HL-60 (cell line): ENCODE results near the gene ADRA2C.

ENCODE experiments used
- DNase-seq, 2 experiments: peaks; one replicate each; pipeline ENCODE4 v3.0.0-alpha.2; 2010 to 2020; ENCODE audit warnings: low read depth in 1 of 2, low spot score in 1 of 2
- H3K27ac ChIP-seq: fragments of 250-450 bp; sonication (Bioruptor Pico); replicated peaks from 2 replicates; pipeline ENCODE4 v1.5.1; 2020; ENCODE audit warnings: mild to moderate bottlenecking, moderate library complexity
- H3K27me3 ChIP-seq: fragments of 250-450 bp; sonication (Bioruptor Pico); 2 replicates; pipeline ENCODE4 v1.5.1; 2021; ENCODE audit warnings: mild to moderate bottlenecking, moderate library complexity; ENCODE audit not compliant: insufficient read depth, poor library complexity, severe bottlenecking
- H3K4me3 ChIP-seq: replicated peaks from 2 replicates; pipeline ENCODE4 v1.5.1; 2011; ENCODE audit warnings: mild to moderate bottlenecking, control low read depth, low read length; ENCODE audit not compliant: insufficient read depth
- GABPA ChIP-seq: IDR thresholded peaks from 2 replicates; pipeline ENCODE4 v1.6.1; 2012; ENCODE audit warnings: low read depth
- POLR2AphosphoS5 ChIP-seq: IDR thresholded peaks from 2 replicates; pipeline ENCODE4 v1.6.1; 2012; ENCODE audit warnings: low read depth
- SPI1 ChIP-seq: IDR thresholded peaks from 2 replicates; pipeline ENCODE4 v1.6.1; 2012; ENCODE audit warnings: low read depth, mild to moderate bottlenecking, borderline replicate concordance
- TF ChIP-seq, protein P1 (sequence below): IDR thresholded peaks from one replicate; pipeline ENCODE4 v1.5.1; 2011; ENCODE audit warnings: low read length, control low read depth, inconsistent platforms; ENCODE audit not compliant: insufficient read depth
- TF ChIP-seq, protein P2 (sequence below): IDR thresholded peaks from 2 replicates; pipeline ENCODE4 v1.6.1; 2012; ENCODE audit warnings: low read depth; ENCODE audit not compliant: insufficient replicate concordance

The ADRA2C gene

DNA sequence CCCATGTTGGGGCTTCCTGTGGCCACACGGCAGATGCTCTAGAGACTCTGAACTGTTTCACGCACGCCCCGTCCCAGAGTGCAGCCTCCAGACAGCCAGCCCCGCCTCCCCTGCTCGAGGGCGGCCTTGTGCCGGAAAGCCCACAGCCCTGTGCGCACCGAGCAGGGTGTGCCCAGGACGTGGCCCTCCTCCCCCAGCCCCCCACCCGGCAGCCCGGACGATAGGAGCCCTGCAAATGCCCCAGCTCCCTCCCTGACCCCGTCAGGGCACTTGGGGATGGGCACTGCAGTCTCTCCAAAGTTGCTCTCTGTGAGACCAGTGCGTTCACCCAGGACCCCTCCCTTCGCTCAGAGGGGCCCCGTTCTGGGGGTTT is 37.3 kb downstream of the ADRA2C start:
- Histone ChIP-seq H3K27ac (no peak overlapping the region), H3K4me3 (no peak overlapping the region), H3K27me3 (no peaks in the 10 kb centered on the region)
- no peak for DNase-seq
- TF ChIP-seq GABPA: no peak
- TF ChIP-seq, protein P1, sequence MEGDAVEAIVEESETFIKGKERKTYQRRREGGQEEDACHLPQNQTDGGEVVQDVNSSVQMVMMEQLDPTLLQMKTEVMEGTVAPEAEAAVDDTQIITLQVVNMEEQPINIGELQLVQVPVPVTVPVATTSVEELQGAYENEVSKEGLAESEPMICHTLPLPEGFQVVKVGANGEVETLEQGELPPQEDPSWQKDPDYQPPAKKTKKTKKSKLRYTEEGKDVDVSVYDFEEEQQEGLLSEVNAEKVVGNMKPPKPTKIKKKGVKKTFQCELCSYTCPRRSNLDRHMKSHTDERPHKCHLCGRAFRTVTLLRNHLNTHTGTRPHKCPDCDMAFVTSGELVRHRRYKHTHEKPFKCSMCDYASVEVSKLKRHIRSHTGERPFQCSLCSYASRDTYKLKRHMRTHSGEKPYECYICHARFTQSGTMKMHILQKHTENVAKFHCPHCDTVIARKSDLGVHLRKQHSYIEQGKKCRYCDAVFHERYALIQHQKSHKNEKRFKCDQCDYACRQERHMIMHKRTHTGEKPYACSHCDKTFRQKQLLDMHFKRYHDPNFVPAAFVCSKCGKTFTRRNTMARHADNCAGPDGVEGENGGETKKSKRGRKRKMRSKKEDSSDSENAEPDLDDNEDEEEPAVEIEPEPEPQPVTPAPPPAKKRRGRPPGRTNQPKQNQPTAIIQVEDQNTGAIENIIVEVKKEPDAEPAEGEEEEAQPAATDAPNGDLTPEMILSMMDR: no peak
- no peak for TF ChIP-seq SPI1
- no peak for TF ChIP-seq POLR2AphosphoS5

DNA sequence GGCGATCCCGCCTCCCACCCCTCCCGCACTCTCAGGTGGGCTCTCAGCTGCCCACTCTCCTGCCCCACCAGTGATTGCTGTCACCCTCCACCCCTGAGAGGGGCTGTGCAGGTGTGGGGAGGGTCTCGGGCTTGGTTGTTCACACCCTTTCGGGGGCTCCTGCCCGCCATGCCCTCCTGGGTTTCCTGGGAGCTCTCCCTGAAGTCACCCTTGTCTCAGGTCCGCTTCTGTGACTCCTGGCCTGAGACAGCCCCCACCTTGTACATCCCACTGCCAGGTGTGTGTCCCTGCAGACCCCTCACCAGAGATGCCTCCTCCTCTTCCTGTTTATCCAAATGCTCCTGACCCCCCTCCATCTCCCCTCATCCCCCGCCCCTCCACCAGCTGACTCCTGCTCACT is 37.8 kb downstream of the ADRA2C start:
- Histone ChIP-seq H3K27ac (no peak overlapping the region), H3K27me3 (no peaks in the 10 kb centered on the region)

DNA sequence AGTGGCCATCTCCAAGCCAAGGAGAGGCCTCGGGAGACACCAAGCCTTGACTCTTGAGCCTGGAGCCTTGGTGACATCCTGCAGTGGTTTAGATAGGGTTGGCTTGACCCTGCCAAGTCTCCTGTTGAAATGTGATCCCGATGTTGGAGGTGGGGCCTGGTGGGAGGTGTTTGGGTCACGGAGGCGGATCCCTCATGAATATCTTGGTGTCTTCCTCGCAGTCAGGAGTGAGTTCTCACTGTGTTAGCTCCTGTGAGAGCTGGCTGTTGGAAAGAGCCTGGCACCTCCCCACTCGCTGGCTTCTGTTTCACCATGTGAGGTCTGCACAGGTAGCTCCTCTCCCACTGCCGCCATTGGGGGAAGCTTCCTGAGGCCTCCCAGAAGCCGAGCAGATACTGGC is 38.8 kb downstream of the ADRA2C start:
- H3K27ac ChIP-seq: no peak overlapping the region
- TF ChIP-seq, protein P1: no peak
- no peaks in the 10 kb centered on the region for H3K27me3 ChIP-seq
- no peak for DNase-seq
- no peak overlapping the region for H3K4me3 ChIP-seq

More for the DNA sequence above, 37.8 kb downstream of the ADRA2C start:
- DNase-seq: no peak
- TF ChIP-seq SPI1: no peak
- no peak for TF ChIP-seq GABPA
- no peak for TF ChIP-seq POLR2AphosphoS5
- TF ChIP-seq, protein P2, sequence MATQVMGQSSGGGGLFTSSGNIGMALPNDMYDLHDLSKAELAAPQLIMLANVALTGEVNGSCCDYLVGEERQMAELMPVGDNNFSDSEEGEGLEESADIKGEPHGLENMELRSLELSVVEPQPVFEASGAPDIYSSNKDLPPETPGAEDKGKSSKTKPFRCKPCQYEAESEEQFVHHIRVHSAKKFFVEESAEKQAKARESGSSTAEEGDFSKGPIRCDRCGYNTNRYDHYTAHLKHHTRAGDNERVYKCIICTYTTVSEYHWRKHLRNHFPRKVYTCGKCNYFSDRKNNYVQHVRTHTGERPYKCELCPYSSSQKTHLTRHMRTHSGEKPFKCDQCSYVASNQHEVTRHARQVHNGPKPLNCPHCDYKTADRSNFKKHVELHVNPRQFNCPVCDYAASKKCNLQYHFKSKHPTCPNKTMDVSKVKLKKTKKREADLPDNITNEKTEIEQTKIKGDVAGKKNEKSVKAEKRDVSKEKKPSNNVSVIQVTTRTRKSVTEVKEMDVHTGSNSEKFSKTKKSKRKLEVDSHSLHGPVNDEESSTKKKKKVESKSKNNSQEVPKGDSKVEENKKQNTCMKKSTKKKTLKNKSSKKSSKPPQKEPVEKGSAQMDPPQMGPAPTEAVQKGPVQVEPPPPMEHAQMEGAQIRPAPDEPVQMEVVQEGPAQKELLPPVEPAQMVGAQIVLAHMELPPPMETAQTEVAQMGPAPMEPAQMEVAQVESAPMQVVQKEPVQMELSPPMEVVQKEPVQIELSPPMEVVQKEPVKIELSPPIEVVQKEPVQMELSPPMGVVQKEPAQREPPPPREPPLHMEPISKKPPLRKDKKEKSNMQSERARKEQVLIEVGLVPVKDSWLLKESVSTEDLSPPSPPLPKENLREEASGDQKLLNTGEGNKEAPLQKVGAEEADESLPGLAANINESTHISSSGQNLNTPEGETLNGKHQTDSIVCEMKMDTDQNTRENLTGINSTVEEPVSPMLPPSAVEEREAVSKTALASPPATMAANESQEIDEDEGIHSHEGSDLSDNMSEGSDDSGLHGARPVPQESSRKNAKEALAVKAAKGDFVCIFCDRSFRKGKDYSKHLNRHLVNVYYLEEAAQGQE: no peak
- TF ChIP-seq, protein P1: no peak
- H3K4me3 ChIP-seq: no peak overlapping the region

DNA sequence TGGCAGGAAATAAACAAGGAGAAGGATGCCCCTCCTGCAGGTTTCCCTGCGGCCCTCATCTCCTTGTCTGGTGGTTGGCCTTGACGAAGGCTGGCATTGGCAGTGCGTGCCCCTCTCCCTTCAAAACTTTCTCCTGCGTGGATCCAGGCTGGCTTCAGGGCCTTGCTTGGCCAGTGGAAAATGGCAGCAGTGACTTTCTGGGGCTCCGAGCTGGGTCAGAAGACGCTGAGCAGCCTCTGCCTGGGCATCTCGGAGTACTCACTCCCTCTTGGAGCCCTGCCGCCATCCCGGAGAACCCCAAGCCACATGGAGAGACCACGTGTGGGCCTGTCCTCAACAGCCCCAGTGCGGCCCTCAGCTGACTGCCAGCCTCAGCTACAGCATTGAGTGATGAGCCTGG is 39.5 kb downstream of the ADRA2C start:
- TF ChIP-seq SPI1: no peak
- TF ChIP-seq, protein P2: no peak
- TF ChIP-seq, protein P1: no peak
- TF ChIP-seq GABPA: no peak
- Histone ChIP-seq H3K4me3 (no peak overlapping the region), H3K27me3 (no peaks in the 10 kb centered on the region), H3K27ac (no peak overlapping the region)
- no peak for DNase-seq
